H1 (cell line): Measurements from ENCODE around the gene PARP14. TPM values are rescaled to one million over a fixed set of nuclear protein-coding genes. Genes with fewer than 3 reads are reported as not detected.

Experiments
- CTCF ChIA-PET: fragments of 300-600 bp; sonication (Branson Sonifier 250); formaldehyde crosslinking; loops from one replicate; lab custom pipeline; 2021; ENCODE audit not compliant: partially characterized antibody; lab: Charles Lee
- POLR2A ChIA-PET: fragments of 300-600 bp; sonication (Branson Sonifier 250); formaldehyde crosslinking; loops from one replicate; lab custom pipeline; 2021; ENCODE audit warnings: inconsistent platforms; ENCODE audit not compliant: partially characterized antibody; lab: Charles Lee
- DNase-seq, 2 experiments: peaks; one replicate each; pipeline versions ENCODE4 v3.0.0 to v3.0.0-alpha.2; 2010 to 2022; ENCODE audit warnings: low spot score in 2 of 2, low read depth in 1 of 2, mixed read lengths in 1 of 2
- FAIRE-seq: peaks from 2 replicates; lab custom pipeline; 2011; peaks lifted over from hg19 to GRCh38; lab: Jason Lieb, UNC
- H2AFZ ChIP-seq: 2 replicates; pipeline ENCODE4 v1.8.1; 2012; ENCODE audit warnings: low read length, inconsistent platforms
- H2AK5ac ChIP-seq: 2 replicates; pipeline ENCODE4 v1.6.1; 2013; ENCODE audit warnings: low read depth, low read length
- H2BK120ac ChIP-seq: replicated peaks from 2 replicates; pipeline ENCODE3; 2013; ENCODE audit warnings: low read depth, low read length, inconsistent platforms
- H2BK12ac ChIP-seq: 2 replicates; pipeline ENCODE4 v1.6.1; 2013; ENCODE audit warnings: low read depth, low read length
- H2BK15ac ChIP-seq: 2 replicates; pipeline ENCODE4 v1.6.1; 2013; ENCODE audit warnings: low read length
- H2BK20ac ChIP-seq: 2 replicates; pipeline ENCODE4 v1.6.1; 2013; ENCODE audit warnings: low read length
- H2BK5ac ChIP-seq: 2 replicates; pipeline ENCODE4 v1.6.1; 2013; ENCODE audit warnings: low read depth, low read length
- H3K14ac ChIP-seq: 2 replicates; pipeline ENCODE4 v1.6.1; 2013; ENCODE audit warnings: inconsistent platforms; ENCODE audit not compliant: insufficient read length
- H3K18ac ChIP-seq: 2 replicates; pipeline ENCODE4 v1.6.1; 2013; ENCODE audit warnings: low read length; ENCODE audit errors: extremely low read depth
- H3K23ac ChIP-seq: 2 replicates; pipeline ENCODE4 v1.6.1; 2013; ENCODE audit warnings: inconsistent platforms; ENCODE audit not compliant: insufficient read length
- H3K23me2 ChIP-seq: 2 replicates; pipeline ENCODE4 v1.6.1; 2013; ENCODE audit warnings: low read depth, low read length
- H3K27ac ChIP-seq: 2 replicates; pipeline ENCODE4 v1.6.1; 2011; ENCODE audit warnings: low read depth, low read length, inconsistent platforms
- H3K27me3 ChIP-seq, 4 experiments: replicated peaks in 1 of 4; 1 replicate in 1 of 4; 2 replicates in 3 of 4; pipeline versions ENCODE4 v1.6.1 to v1.8.1; 2011 to 2013; ENCODE audit warnings: low read length in 3 of 4, mild to moderate bottlenecking in 3 of 4, inconsistent platforms in 2 of 4, mixed read lengths in 2 of 4, moderate library complexity in 1 of 4; ENCODE audit not compliant: control insufficient read depth in 3 of 4, insufficient read depth in 3 of 4; ENCODE audit errors: extremely low read depth in 1 of 4
- H3K36me3 ChIP-seq, 4 experiments: 2 replicates each; pipeline versions ENCODE4 v1.6.1 to v1.8.1; 2011 to 2013; ENCODE audit warnings: mild to moderate bottlenecking in 4 of 4, low read length in 3 of 4, moderate library complexity in 2 of 4, control low read depth in 1 of 4, inconsistent platforms in 1 of 4; ENCODE audit not compliant: insufficient read depth in 4 of 4, control insufficient read depth in 2 of 4
- H3K4ac ChIP-seq: replicated peaks from 2 replicates; pipeline ENCODE3; 2013; ENCODE audit warnings: low read length, low read depth, mixed read lengths, inconsistent platforms; ENCODE audit not compliant: insufficient read length
- H3K4me1 ChIP-seq, 4 experiments: replicated peaks in 1 of 4; 1 replicate in 1 of 4; 2 replicates in 3 of 4; pipeline versions ENCODE4 v1.6.1 to v1.8.1; 2011 to 2013; ENCODE audit warnings: low read length in 3 of 4, inconsistent platforms in 2 of 4, mixed read lengths in 1 of 4; ENCODE audit not compliant: insufficient read depth in 4 of 4, control insufficient read depth in 3 of 4
- H3K4me2 ChIP-seq, 2 experiments: 2 replicates each; pipeline versions ENCODE4 v1.6.1 to v1.8.1; 2011 to 2013; ENCODE audit warnings: low read depth in 2 of 2, low read length in 2 of 2, control low read depth in 1 of 2, inconsistent platforms in 1 of 2, mild to moderate bottlenecking in 1 of 2; ENCODE audit not compliant: insufficient read depth in 1 of 2
- H3K4me3 ChIP-seq, 4 experiments: fragments of 200-600, 300-600 bp in 1 of 4; sonication (generic), shearing (Covaris generic), sonication (Bioruptor Twin) in 1 of 4; 2 replicates each; pipeline versions ENCODE4 v1.5.1 to v1.8.1; 2011 to 2016; ENCODE audit warnings: low read length in 4 of 4, low read depth in 3 of 4, control low read depth in 2 of 4, inconsistent platforms in 2 of 4, mild to moderate bottlenecking in 2 of 4, mixed read lengths in 1 of 4, moderate library complexity in 1 of 4; ENCODE audit not compliant: insufficient read depth in 2 of 4; ENCODE audit errors: extremely low read depth in 1 of 4
- H3K56ac ChIP-seq: replicated peaks from 2 replicates; pipeline ENCODE3; 2013; ENCODE audit warnings: low read depth, mild to moderate bottlenecking, mixed read lengths, low read length, inconsistent platforms; ENCODE audit not compliant: insufficient read length
- H3K79me1 ChIP-seq: 2 replicates; pipeline ENCODE4 v1.6.1; 2013; ENCODE audit warnings: low read depth, low read length, control low read depth
- H3K79me2 ChIP-seq, 2 experiments: 2 replicates each; pipeline versions ENCODE4 v1.6.1 to v1.8.1; 2012 to 2013; ENCODE audit warnings: low read length in 2 of 2, mild to moderate bottlenecking in 2 of 2, inconsistent platforms in 1 of 2; ENCODE audit not compliant: insufficient read depth in 2 of 2, control insufficient read depth in 1 of 2
- H3K9ac ChIP-seq, 4 experiments: replicated peaks in 1 of 4; 1 replicate in 1 of 4; 2 replicates in 3 of 4; pipeline versions ENCODE4 v1.6.1 to v1.8.1; 2011 to 2013; ENCODE audit warnings: low read depth in 3 of 4, low read length in 3 of 4, control low read depth in 2 of 4, mild to moderate bottlenecking in 2 of 4, moderate library complexity in 2 of 4, inconsistent platforms in 1 of 4; ENCODE audit errors: extremely low read depth in 1 of 4
- H3K9me3 ChIP-seq, 2 experiments: 2 replicates each; pipeline versions ENCODE4 v1.6.1 to v1.8.1; 2012 to 2013; ENCODE audit warnings: mild to moderate bottlenecking in 2 of 2, moderate library complexity in 2 of 2, control low read depth in 1 of 2, inconsistent platforms in 1 of 2, low read depth in 1 of 2, low read length in 1 of 2, mixed read lengths in 1 of 2; ENCODE audit not compliant: insufficient read depth in 2 of 2
- H4K20me1 ChIP-seq, 2 experiments: replicated peaks in 1 of 2; 2 replicates each; pipeline versions ENCODE3 to v1.8.1; 2011 to 2013; ENCODE audit warnings: inconsistent platforms in 2 of 2, low read length in 2 of 2, mild to moderate bottlenecking in 1 of 2; ENCODE audit not compliant: insufficient read depth in 2 of 2, control insufficient read depth in 1 of 2
- H4K5ac ChIP-seq: 2 replicates; pipeline ENCODE4 v1.6.1; 2013; ENCODE audit warnings: low read length, low read depth, mixed read lengths, inconsistent platforms; ENCODE audit not compliant: insufficient read length
- H4K8ac ChIP-seq: 2 replicates; pipeline ENCODE4 v1.8.0; 2013; ENCODE audit warnings: mild to moderate bottlenecking, moderate library complexity, low read length, inconsistent platforms; ENCODE audit not compliant: insufficient read depth; ENCODE audit errors: extremely low read depth
- H4K91ac ChIP-seq: replicated peaks from 2 replicates; pipeline ENCODE3; 2013; ENCODE audit warnings: low read length, mixed read lengths, inconsistent platforms; ENCODE audit not compliant: insufficient read length
- WGBS, 2 experiments: shearing (Covaris generic) in 1 of 2; methylation state at CpG; one replicate each; pipeline versions ENCODE4 v1.1.6 to v1.1.7; 2013 to 2015; ENCODE audit warnings: low lambda C conversion rate in 2 of 2, mixed read lengths in 2 of 2, inconsistent platforms in 1 of 2, low coverage in 1 of 2, missing lambda C conversion rate in 1 of 2; ENCODE audit not compliant: insufficient replicate concordance in 2 of 2, insufficient coverage in 1 of 2, insufficient read length in 1 of 2; ENCODE audit errors: extremely low coverage in 1 of 2, missing lambda C conversion rate in 1 of 2; 5-methylcytosine and 5-hydroxymethylcytosine counted together
- polyA plus RNA-seq, 7 experiments: library from polyadenylated mRNA; depleted of rRNA in 3 of 7; stranded (reverse) in 5 of 7; unstranded in 2 of 7; fragments of >200 nt in 5 of 7; fragments of 200-250 nt in 2 of 7; gene quantifications; 1 replicate in 5 of 7; 2 replicates in 1 of 7; 4 replicates in 1 of 7; pipeline versions ENCODE4 v1.2.1 to v1.2.3, GENCODE V29; 2011 to 2013; ENCODE audit warnings: missing spikeins in 2 of 7, mixed read lengths in 2 of 7
- total RNA-seq: library from RNA; stranded (reverse); fragmentation: NEBNext Ultra II Directional; extraction: Animal tissue kit (Norgen Biotek cat#: 25700); gene quantifications from 2 replicates; pipeline ENCODE4 v1.2.1, GENCODE V29; 2021

PARP14 gene
- total and polyA plus RNA-seq, 2 of the 8 experiments (the other 6 are each of a cell fraction or from before 2014, with no cell fraction given) = 12.6 to 17.6 TPM

DNA sequence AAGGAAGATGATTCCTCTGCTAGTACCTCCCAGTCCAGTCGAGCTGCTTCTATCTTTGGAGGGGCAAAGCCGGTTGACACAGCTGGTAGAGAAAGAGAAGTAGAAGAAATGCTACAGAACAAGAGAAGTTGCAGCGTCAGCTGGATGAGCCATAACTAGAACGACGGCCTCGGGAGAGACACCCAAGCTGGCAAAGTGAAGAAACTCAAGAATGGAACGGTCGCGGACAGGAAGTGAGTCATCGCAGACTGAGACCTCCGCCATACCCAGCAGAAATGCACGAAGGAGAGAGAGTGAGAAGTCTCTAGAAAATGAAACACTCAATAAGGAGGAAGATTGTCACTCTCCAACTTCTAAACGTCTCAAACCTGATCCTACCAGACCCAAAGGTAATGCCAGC lies 19.0 kb upstream of the PARP14 start:
- Histone ChIP-seq H2BK20ac (no peak overlapping the region), H2BK12ac (no peak overlapping the region), H3K23ac (no peak overlapping the region), H4K20me1 (no peaks in the 10 kb centered on the region), H3K4ac (no peak overlapping the region), H3K4me1 (no peaks in the 10 kb centered on the region), H3K18ac (no peak overlapping the region), H3K23me2 (no peaks in the 10 kb centered on the region), H2AK5ac (no peak overlapping the region), H2BK120ac (no peak overlapping the region), H3K36me3 (no peaks in the 10 kb centered on the region), H3K14ac (no peak overlapping the region), H3K9ac (no peak overlapping the region), H3K9me3 (no peaks in the 10 kb centered on the region), H3K4me2 (no peak overlapping the region), H2BK15ac (no peak overlapping the region), H4K91ac (no peak overlapping the region), H4K5ac (no peak overlapping the region), H3K79me1 (no peaks in the 10 kb centered on the region), H3K4me3 (no peak overlapping the region), H2BK5ac (no peak overlapping the region), H3K56ac (no peak overlapping the region), H4K8ac (no peak overlapping the region), H2AFZ (no peak overlapping the region), H3K27ac (no peak overlapping the region), H3K79me2 (no peaks in the 10 kb centered on the region), H3K27me3 (no peaks in the 10 kb centered on the region)
- WGBS, 2 experiments = 92% methylated on average over 13 of the region's 13 CpGs; no CpG with 5 or more reads in 1 of the 2 experiments
- no peak for FAIRE-seq
- CTCF ChIA-PET = interaction anchor here (0.7 to 3.4 kb wide), 11 partner anchors 8 to 269 kb away, joined by 3 to 16 read pairs (median 5); partner anchors contain the start of gene KPNA1
- POLR2A ChIA-PET = no interaction called here
- no peak for DNase-seq
